Upper lobe of left lung (tissue), 6 donors: ENCODE data around the gene TBC1D25. TPM values are rescaled to one million over a fixed set of nuclear protein-coding genes. Genes with fewer than 3 reads are reported as not detected.

Experiments used
- ATAC-seq, 2 donors: fragments of 200-7000 bp; cut with Tn5 transposase; one replicate each; pipeline ENCODE4 v1.9.1; 2022; ENCODE audit warnings: mild to moderate bottlenecking in 2 of 2, moderate library complexity in 2 of 2; ENCODE audit not compliant: low FRiP score in 2 of 2
- DNase-seq, 2 donors: peaks; one replicate each; pipeline ENCODE4 v3.0.0-alpha.2; 2019 to 2020
- H3K27ac ChIP-seq, 4 donors: fragments of 200-600 bp; sonication (generic); one replicate each; pipeline ENCODE4 v1.5.1; 2016 to 2019
- H3K27me3 ChIP-seq, 4 donors: fragments of 200-600 bp; sonication (generic); one replicate each; pipeline ENCODE4 v1.5.1; 2017 to 2019
- H3K36me3 ChIP-seq, 4 donors: fragments of 200-600 bp; sonication (generic); one replicate each; pipeline ENCODE4 v1.5.1; 2016 to 2019
- H3K4me1 ChIP-seq, 4 donors: fragments of 200-600 bp; sonication (generic); one replicate each; pipeline ENCODE4 v1.5.1; 2018 to 2019
- H3K4me3 ChIP-seq, 4 donors: fragments of 200-600 bp; sonication (generic); one replicate each; pipeline ENCODE4 v1.5.1; 2017 to 2019; ENCODE audit warnings: mild to moderate bottlenecking in 2 of 4, moderate library complexity in 1 of 4
- H3K9me3 ChIP-seq, 4 donors: fragments of 200-600 bp; sonication (generic); one replicate each; pipeline ENCODE4 v1.5.1; 2018 to 2019
- EP300 ChIP-seq, 4 donors: sonication (generic); formaldehyde crosslinking; IDR thresholded peaks; one replicate each; pipeline ENCODE4 v1.5.1; 2017; ENCODE audit warnings: antibody characterized with exemption in 4 of 4, control low read depth in 2 of 4
- POLR2A ChIP-seq, 4 donors: fragments of 450-650 bp; IDR thresholded peaks; one replicate each; pipeline ENCODE4 v1.5.1; 2016 to 2017; ENCODE audit warnings: antibody characterized with exemption in 4 of 4, mild to moderate bottlenecking in 2 of 4
- POLR2AphosphoS5 ChIP-seq, 2 donors: sonication (generic); formaldehyde crosslinking; IDR thresholded peaks; one replicate each; pipeline ENCODE4 v1.5.1; 2017; ENCODE audit warnings: antibody characterized with exemption in 2 of 2
- WGBS, 2 donors: methylation state at CpG; one replicate each; pipeline ENCODE4 v1.1.5; 2017 to 2018; 5-methylcytosine and 5-hydroxymethylcytosine counted together
- small RNA-seq, 4 donors: library from RNA; depleted of rRNA; stranded (forward); fragments of <200 nt; gene quantifications; one replicate each; pipeline ENCODE3, GENCODE V24; 2016
- total RNA-seq, 6 donors: library from RNA; depleted of rRNA in 4 of 6; stranded (reverse); fragments of >200 nt in 4 of 6; gene quantifications; one replicate each; pipeline versions ENCODE4 v1.1.0 to v1.2.1, GENCODE V29; 2016 to 2021
- TF ChIP-seq, protein P1 (sequence below), 6 experiments: fragments of 450-650 bp in 4 of 6; fragments of 200-600 bp in 2 of 6; sonication (generic) in 2 of 6; IDR thresholded peaks; one replicate each; pipeline ENCODE4 v1.5.1; 2016 to 2019; ENCODE audit warnings: antibody characterized with exemption in 6 of 6
- donor health status: DM: no; HTN: no; CAD: no; lungs with moderate emphysema.
- donor health status: DM: no; HTN: yes; CAD: no; lungs with severe emphysema.

The TBC1D25 gene
- total RNA-seq, 6 donors from 2014 or later = 15.2 to 26.4 (median 18.8) TPM

- H3K36me3 ChIP-seq = no peaks in the 10 kb centered on the region
- ATAC-seq (no peak), DNase-seq (no peak)
- no peaks in the 10 kb centered on the region for H3K4me1 ChIP-seq
- no peak overlapping the region for H3K27ac ChIP-seq
- TF ChIP-seq POLR2AphosphoS5 (IDR thresholded peaks at IDR 0.05) = no peak
- TF ChIP-seq, protein P1, sequence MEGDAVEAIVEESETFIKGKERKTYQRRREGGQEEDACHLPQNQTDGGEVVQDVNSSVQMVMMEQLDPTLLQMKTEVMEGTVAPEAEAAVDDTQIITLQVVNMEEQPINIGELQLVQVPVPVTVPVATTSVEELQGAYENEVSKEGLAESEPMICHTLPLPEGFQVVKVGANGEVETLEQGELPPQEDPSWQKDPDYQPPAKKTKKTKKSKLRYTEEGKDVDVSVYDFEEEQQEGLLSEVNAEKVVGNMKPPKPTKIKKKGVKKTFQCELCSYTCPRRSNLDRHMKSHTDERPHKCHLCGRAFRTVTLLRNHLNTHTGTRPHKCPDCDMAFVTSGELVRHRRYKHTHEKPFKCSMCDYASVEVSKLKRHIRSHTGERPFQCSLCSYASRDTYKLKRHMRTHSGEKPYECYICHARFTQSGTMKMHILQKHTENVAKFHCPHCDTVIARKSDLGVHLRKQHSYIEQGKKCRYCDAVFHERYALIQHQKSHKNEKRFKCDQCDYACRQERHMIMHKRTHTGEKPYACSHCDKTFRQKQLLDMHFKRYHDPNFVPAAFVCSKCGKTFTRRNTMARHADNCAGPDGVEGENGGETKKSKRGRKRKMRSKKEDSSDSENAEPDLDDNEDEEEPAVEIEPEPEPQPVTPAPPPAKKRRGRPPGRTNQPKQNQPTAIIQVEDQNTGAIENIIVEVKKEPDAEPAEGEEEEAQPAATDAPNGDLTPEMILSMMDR (IDR thresholded peaks at IDR 0.05) = no peak
- no peak for TF ChIP-seq EP300 (IDR thresholded peaks at IDR 0.05)
- no peak for TF ChIP-seq POLR2A (IDR thresholded peaks at IDR 0.05)
- H3K4me3 ChIP-seq = no peak overlapping the region
- no peaks in the 10 kb centered on the region for H3K27me3 ChIP-seq
- H3K9me3 ChIP-seq = no peaks in the 10 kb centered on the region
- 38 to 60% methylated on average over 2 of the region's 2 CpGs for WGBS, 2 donors
Observed at GRCh38 chrX:48611703-48612102, 72.2 kb downstream of the TBC1D25 start.

Small RNAs within 50 kb of the gene (small RNA-seq; reads per million reads assigned to genes)
- gene MRPL32P1 = 0 reads per million in 4 donors

Other genes with a start within 250 kb of the TBC1D25 start
- not detected for gene SSX3, start 183.0 kb upstream of the TBC1D25 start, total RNA-seq
- gene SSX4, start 156.2 kb upstream of the TBC1D25 start, total RNA-seq = not detected
- gene SSX4B, start 127.8 kb upstream of the TBC1D25 start, total RNA-seq = not detected
- 10 to 100 TPM; 10.2 to 32.4 (median 17.9) TPM for gene SLC38A5, start 69.5 kb upstream of the TBC1D25 start, total RNA-seq
- gene FTSJ1, start 63.5 kb upstream of the TBC1D25 start, total RNA-seq = 10 to 100 TPM; 25.2 to 49.1 (median 42.8) TPM
- 10 to 100 TPM in 5 of 6 donors, 1 to 10 TPM in 1; 10.0 to 53.4 (median 14.3) TPM for gene PORCN, start 30.7 kb upstream of the TBC1D25 start, total RNA-seq
- 100 to 1,000 TPM in 2 of 6 donors, 10 to 100 TPM in 4; 21.0 to 101 (median 74.9) TPM for gene EBP, start 17.9 kb upstream of the TBC1D25 start, total RNA-seq
- 100 to 1,000 TPM; 129 to 486 (median 187) TPM for gene RBM3, start 34.8 kb downstream of the TBC1D25 start, total RNA-seq
- gene WDR13, start 57.8 kb downstream of the TBC1D25 start, total RNA-seq = 100 to 1,000 TPM in 5 of 6 donors, 10 to 100 TPM in 1; 71.2 to 185 (median 141) TPM
- 10 to 100 TPM; 11.7 to 46.0 (median 33.9) TPM for gene WAS, start 144.1 kb downstream of the TBC1D25 start, total RNA-seq
- 1 to 10 TPM; 1.2 to 7.3 (median 6.0) TPM for gene SUV39H1, start 157.0 kb downstream of the TBC1D25 start, total RNA-seq
- 1 to 10 TPM in 4 of 6 donors, not detected in 2; 1.1 to 2.1 (median 2.0) TPM for gene GLOD5, start 222.0 kb downstream of the TBC1D25 start, total RNA-seq
- 1 to 10 TPM in 4 of 6 donors, under 1 TPM in 1, not detected in 1; 0.49 to 3.1 (median 1.6) TPM for gene GATA1, start 246.9 kb downstream of the TBC1D25 start, total RNA-seq